ENCODE measurements around the gene DVL3.

- TF ChIP-seq POLR2A (IDR thresholded peaks at IDR 0.05) (no peak), CTCF (IDR thresholded peaks at IDR 0.05) (no peak), EP300 (IDR thresholded peaks at IDR 0.05) (no peak)
These were observed 20.8 kb downstream of the DVL3 start for GRCh38 chr3:184175981-184176376.
